ENCODE measurements around the gene ILKAP. TPM values are rescaled to one million over a fixed set of nuclear protein-coding genes. Genes with fewer than 3 reads are reported as not detected.

ILKAP gene
- total and polyA plus RNA-seq, 2 donors (not counting 1 experiment from before 2014, with no cell fraction given): 27.9 to 31.3 TPM

DNA sequence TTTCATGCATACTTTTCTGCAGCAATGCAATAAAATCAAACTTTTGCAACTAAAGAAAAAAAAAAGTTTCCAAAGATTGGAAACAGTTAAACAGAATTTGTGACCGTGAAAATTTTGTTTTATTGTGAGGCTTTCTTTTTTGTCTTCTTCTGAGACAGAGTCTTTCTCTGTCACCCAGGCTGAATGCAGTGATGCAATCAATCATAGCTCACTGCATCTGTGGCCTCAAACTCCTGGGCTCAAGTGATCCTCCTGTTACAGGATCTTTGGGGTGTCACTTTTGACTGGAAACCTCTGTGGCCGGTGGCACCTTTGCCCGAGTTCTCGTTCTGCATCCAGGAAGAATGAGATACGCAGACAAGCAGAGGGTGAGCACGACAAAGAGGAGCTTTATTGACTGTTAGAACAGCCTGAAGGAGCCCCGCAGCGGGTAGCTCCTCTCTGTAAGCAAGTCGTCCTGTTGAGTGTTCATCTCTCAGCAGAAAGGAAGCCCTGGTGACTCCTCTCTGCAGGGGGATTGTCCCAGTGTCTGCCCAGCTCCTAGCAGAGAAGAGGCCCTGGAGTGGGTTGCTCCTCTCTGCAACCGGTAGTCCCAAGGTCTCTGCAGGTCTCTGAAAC lies 16.9 kb upstream of the ILKAP start:
- no peaks in the 10 kb centered on the region for H3K4me1 ChIP-seq (ENCODE audit: control insufficient read depth, extremely low read depth, insufficient read depth, low read length)
- H4K20me1 ChIP-seq (ENCODE audit: control insufficient read depth, extremely low read depth, insufficient read depth, low read length): no peaks in the 10 kb centered on the region
- no peaks in the 10 kb centered on the region for H3K79me2 ChIP-seq (ENCODE audit: control insufficient read depth, insufficient read depth, low read length)
- DNase-seq (ENCODE audit: low read depth in 2 of 2): no peak
- H3K4me2 ChIP-seq (ENCODE audit: extremely low read depth, insufficient read depth, low read length): no peak overlapping the region
- peaks cover 4% of the 10 kb centered on the region for H3K27me3 ChIP-seq (ENCODE audit: control insufficient read depth, insufficient read depth, low read length)
- H3K4me3 ChIP-seq (replicated peaks in 1 of 4; ENCODE audit: control extremely low read depth in 1 of 4, insufficient read depth in 1 of 4, low read depth in 3 of 4, low read length in 4 of 4): no peak overlapping the region
- H3K9me3 ChIP-seq (ENCODE audit: control insufficient read depth, insufficient read depth, low read depth, low read length): no peaks in the 10 kb centered on the region
- H3K36me3 ChIP-seq (ENCODE audit: control insufficient read depth, insufficient read depth, low read length): no peaks in the 10 kb centered on the region
- H3K9ac ChIP-seq (ENCODE audit: insufficient read depth, low read length): no peak overlapping the region
- no peak overlapping the region for H3K27ac ChIP-seq (ENCODE audit: insufficient read depth, low read length)
- TF ChIP-seq EZH2 (IDR thresholded peaks at IDR 0.05; ENCODE audit: low read length, missing control alignments): no peak
- TF ChIP-seq, protein P1, sequence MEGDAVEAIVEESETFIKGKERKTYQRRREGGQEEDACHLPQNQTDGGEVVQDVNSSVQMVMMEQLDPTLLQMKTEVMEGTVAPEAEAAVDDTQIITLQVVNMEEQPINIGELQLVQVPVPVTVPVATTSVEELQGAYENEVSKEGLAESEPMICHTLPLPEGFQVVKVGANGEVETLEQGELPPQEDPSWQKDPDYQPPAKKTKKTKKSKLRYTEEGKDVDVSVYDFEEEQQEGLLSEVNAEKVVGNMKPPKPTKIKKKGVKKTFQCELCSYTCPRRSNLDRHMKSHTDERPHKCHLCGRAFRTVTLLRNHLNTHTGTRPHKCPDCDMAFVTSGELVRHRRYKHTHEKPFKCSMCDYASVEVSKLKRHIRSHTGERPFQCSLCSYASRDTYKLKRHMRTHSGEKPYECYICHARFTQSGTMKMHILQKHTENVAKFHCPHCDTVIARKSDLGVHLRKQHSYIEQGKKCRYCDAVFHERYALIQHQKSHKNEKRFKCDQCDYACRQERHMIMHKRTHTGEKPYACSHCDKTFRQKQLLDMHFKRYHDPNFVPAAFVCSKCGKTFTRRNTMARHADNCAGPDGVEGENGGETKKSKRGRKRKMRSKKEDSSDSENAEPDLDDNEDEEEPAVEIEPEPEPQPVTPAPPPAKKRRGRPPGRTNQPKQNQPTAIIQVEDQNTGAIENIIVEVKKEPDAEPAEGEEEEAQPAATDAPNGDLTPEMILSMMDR (conservative IDR thresholded peaks at IDR 0.05 in 1 of 2, IDR thresholded peaks at IDR 0.05 in 1 of 2; ENCODE audit: low read depth in 1 of 2, low read length in 2 of 2): no peak
- peak overlapping the region; percentile 26 for H2AFZ ChIP-seq (ENCODE audit: low read length)

DNA sequence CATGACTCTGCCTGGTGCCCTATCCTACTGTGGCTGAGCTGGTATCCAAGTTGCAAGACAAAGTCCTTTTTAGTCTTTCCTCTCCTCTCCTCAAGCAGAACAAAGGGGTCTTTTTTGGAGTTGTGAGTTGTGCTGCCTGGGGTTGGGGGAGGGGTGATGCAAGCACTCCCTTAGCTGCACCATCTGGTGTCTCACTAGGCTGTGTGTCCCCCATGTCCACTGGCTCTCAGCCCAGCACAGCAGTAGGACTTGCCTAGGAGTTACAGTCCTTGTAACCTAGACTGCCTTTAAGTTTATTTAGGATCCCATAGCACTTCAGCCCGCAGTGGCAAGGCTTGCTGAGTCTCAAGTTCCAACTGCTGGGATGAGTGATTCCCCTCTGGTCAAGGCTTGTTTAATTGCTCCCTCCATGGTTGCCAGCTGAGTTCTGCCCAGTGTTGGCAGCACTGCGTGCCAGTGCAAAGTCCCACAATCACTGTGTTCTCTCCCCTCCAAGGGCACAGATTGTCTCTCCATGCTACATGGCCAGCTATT lies 13.2 kb upstream of the ILKAP start:
- no peaks in the 10 kb centered on the region for H4K20me1 ChIP-seq (ENCODE audit: control insufficient read depth, extremely low read depth, insufficient read depth, low read length)
- H2AFZ ChIP-seq (ENCODE audit: low read length): no peak overlapping the region
- no peak for DNase-seq (ENCODE audit: low read depth in 2 of 2)
- no peaks in the 10 kb centered on the region for H3K9me3 ChIP-seq (ENCODE audit: control insufficient read depth, insufficient read depth, low read depth, low read length)
- TF ChIP-seq, protein P1 (conservative IDR thresholded peaks at IDR 0.05 in 1 of 2, IDR thresholded peaks at IDR 0.05 in 1 of 2; ENCODE audit: low read depth in 1 of 2, low read length in 2 of 2): no peak
- TF ChIP-seq EZH2 (IDR thresholded peaks at IDR 0.05; ENCODE audit: low read length, missing control alignments): no peak
- no peaks in the 10 kb centered on the region for H3K79me2 ChIP-seq (ENCODE audit: control insufficient read depth, insufficient read depth, low read length)
- H3K4me3 ChIP-seq (replicated peaks in 1 of 4; ENCODE audit: control extremely low read depth in 1 of 4, insufficient read depth in 1 of 4, low read depth in 3 of 4, low read length in 4 of 4): no peak overlapping the region
- H3K9ac ChIP-seq (ENCODE audit: insufficient read depth, low read length): no peak overlapping the region
- H3K4me2 ChIP-seq (ENCODE audit: extremely low read depth, insufficient read depth, low read length): no peak overlapping the region
- peaks cover 15% of the 10 kb centered on the region for H3K27me3 ChIP-seq (ENCODE audit: control insufficient read depth, insufficient read depth, low read length)
- H3K4me1 ChIP-seq (ENCODE audit: control insufficient read depth, extremely low read depth, insufficient read depth, low read length): no peaks in the 10 kb centered on the region
- no peaks in the 10 kb centered on the region for H3K36me3 ChIP-seq (ENCODE audit: control insufficient read depth, insufficient read depth, low read length)
- no peak overlapping the region for H3K27ac ChIP-seq (ENCODE audit: insufficient read depth, low read length)

DNA sequence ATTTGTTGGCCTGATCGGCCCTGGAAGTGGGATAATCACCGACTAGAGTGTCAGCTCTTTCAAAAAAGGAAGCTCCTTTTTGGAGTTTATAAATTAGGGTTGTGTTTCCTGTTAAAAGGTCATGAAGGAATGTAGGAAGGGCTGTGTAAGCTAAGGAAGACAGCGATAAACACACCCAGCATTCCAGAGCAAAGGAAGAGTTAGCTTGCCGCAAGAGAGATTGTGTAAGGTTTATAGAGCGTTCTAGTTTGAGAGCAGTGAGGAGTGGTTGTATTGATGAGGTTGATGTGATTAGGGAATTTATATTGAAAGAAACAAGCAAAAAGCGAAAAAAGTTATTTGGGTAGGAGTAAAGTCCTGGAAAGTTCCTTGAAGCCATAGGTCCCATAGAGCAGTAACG lies 3.5 kb upstream of the ILKAP start:
- Histone ChIP-seq H3K79me2 (ENCODE audit: control insufficient read depth, insufficient read depth, low read length) (peaks cover 12% of the 10 kb centered on the region), H3K4me2 (ENCODE audit: extremely low read depth, insufficient read depth, low read length) (no peak overlapping the region), H3K4me1 (ENCODE audit: control insufficient read depth, extremely low read depth, insufficient read depth, low read length) (no peaks in the 10 kb centered on the region), H4K20me1 (ENCODE audit: control insufficient read depth, extremely low read depth, insufficient read depth, low read length) (no peaks in the 10 kb centered on the region), H3K27ac (ENCODE audit: insufficient read depth, low read length) (no peak overlapping the region), H3K27me3 (ENCODE audit: control insufficient read depth, insufficient read depth, low read length) (peaks cover 18% of the 10 kb centered on the region), H3K36me3 (ENCODE audit: control insufficient read depth, insufficient read depth, low read length) (no peaks in the 10 kb centered on the region), H2AFZ (ENCODE audit: low read length) (no peak overlapping the region), H3K4me3 (replicated peaks in 1 of 4; ENCODE audit: control extremely low read depth in 1 of 4, insufficient read depth in 1 of 4, low read depth in 3 of 4, low read length in 4 of 4) (no peak overlapping the region), H3K9me3 (ENCODE audit: control insufficient read depth, insufficient read depth, low read depth, low read length) (no peaks in the 10 kb centered on the region), H3K9ac (ENCODE audit: insufficient read depth, low read length) (no peak overlapping the region)
- no peak for DNase-seq (ENCODE audit: low read depth in 2 of 2)
- TF ChIP-seq, protein P1 (conservative IDR thresholded peaks at IDR 0.05 in 1 of 2, IDR thresholded peaks at IDR 0.05 in 1 of 2; ENCODE audit: low read depth in 1 of 2, low read length in 2 of 2): no peak

Data from fibroblast of lung (primary cell).